ENCODE measurements around the gene GBF1.
A peak's percentile ranks its signal among the peaks of the same experiment; 100 is the strongest.

GBF1 gene

DNA sequence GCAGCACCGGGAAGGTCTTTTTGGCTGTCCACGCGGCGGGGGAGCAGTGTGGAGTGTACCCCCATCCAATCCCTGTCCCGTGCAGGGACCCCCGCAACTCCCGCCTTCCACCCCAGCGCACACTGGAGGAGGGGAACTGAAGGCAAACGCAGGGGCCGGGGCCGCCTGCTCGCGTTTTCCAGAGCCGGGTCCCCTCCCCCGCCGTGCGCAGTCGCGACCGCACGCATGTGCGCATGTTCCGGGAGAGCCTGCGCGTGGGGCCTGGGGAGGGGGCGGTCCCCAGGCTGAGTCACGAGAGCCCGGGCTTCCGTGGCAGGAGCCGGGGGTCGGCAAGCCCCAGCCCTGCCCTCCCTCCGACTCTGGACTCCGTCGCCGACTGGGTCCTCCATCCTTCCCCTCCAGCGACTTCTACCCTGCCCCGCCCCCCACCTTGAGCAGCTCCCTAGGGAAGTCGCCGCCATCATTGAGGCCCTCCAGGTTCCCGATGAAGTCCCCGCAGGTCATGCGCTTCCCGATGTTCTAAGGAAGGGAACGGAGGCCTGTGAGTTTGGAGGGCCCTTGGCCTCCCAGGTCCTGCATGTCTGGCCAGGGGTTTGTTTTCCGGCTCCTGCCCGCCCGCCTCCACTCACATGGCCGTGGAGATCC lies 165.2 kb downstream of the GBF1 start:
- peak; percentile 49 for DNase-seq

DNA sequence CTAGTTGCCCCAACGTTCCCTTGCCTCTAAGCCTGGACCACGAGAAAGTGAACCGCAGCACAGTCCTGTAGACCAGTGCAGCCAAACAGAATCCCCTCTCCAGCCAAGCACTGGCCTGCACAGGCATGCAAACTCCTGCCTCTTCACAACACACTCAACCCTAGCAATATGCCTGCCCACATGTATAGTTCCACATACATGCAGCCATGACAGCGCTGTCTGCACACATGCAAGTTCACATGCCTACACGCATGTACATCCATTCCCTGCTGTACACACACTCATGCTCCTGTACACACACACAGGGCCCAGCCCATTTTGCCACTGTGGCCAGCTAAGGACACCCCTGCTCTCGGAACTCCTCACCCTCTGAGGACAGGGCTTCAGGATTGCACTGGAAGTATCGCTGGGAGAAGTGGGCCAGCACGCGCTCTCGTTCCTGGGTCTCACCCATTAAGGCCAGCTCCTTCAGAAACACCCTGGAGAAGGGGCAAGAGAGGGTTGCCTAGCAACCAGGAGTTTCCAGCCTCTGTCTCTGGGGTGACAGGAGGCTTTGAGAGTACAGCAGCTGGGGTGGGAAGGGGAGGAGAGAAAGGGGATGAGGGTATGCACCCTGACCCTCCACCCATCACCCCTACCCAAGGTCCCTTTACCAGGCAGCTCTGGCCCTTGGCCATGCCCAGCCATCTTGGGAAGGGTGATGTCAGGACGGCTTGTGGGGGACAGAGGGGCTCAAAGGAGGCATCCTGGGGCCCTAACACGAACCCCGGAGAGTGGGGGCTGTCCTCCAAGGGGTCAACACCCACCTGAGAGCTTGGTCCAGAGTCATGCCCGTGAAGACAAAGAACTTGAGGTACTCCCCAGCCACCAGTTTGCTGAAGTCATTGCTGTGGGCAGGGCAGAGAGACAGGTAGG lies 166.3 kb downstream of the GBF1 start:
- DNase-seq = no peak

DNA sequence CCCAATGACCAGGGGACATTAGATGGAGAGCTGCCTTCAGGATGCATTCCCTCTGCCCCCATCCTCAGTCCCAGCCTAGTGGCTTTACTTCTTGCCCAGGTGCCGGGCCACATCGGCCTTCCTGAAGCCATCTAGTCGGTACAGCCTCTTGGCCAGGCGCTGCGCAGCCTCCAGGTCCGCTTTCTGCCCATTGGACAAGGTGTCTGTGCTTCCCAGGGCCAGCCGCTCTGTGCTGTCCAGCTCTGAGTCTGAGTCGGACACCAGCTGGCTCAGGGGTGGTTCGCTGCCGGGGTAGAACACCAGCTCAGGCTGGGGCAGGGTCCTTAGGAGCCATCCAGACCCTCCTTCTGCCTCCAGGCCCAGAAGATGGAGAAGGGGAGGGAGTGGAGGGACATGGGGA lies 167.0 kb downstream of the GBF1 start:
- no peak for DNase-seq

GRCh38 chr10:102413053-102413705 lies 167.8 kb downstream of the GBF1 start:
- DNase-seq = peak; percentile 28

- no peak for DNase-seq
These were observed 168.7 kb downstream of the GBF1 start for GRCh38 chr10:102413806-102414561.

- DNase-seq = no peak
These were observed 169.4 kb downstream of the GBF1 start for GRCh38 chr10:102414749-102415148.

- no peak for DNase-seq
These were observed 171.0 kb downstream of the GBF1 start for GRCh38 chr10:102416283-102416682.

DNA sequence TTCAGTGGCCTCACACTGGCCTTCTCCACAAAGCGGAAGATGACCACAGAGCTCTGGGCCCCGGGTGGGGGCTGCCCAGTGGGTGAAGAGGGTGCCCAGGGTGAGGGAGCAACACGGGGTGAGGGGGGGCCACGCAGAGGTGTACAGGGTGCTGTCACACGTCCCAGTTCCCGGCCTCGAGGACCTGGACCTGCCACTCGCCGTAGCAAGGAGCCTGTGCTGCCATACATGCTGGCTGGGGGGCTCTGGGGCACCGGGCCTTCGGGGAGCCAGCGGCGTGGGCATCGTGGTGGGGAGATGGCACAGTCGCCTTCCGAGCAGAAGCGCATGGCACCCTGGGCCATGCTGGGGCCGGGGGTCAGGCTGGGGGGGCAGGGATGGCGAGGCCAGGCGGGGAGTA lies 171.4 kb downstream of the GBF1 start:
- DNase-seq = no peak

- no peak for DNase-seq
These were observed 173.4 kb downstream of the GBF1 start, which contains the start of gene PSD for GRCh38 chr10:102418622-102419268. TSS of gene PSD (minus strand) at chr10:102418785. CDS start at chr10:102417038, 1,747 bp downstream.

DNA sequence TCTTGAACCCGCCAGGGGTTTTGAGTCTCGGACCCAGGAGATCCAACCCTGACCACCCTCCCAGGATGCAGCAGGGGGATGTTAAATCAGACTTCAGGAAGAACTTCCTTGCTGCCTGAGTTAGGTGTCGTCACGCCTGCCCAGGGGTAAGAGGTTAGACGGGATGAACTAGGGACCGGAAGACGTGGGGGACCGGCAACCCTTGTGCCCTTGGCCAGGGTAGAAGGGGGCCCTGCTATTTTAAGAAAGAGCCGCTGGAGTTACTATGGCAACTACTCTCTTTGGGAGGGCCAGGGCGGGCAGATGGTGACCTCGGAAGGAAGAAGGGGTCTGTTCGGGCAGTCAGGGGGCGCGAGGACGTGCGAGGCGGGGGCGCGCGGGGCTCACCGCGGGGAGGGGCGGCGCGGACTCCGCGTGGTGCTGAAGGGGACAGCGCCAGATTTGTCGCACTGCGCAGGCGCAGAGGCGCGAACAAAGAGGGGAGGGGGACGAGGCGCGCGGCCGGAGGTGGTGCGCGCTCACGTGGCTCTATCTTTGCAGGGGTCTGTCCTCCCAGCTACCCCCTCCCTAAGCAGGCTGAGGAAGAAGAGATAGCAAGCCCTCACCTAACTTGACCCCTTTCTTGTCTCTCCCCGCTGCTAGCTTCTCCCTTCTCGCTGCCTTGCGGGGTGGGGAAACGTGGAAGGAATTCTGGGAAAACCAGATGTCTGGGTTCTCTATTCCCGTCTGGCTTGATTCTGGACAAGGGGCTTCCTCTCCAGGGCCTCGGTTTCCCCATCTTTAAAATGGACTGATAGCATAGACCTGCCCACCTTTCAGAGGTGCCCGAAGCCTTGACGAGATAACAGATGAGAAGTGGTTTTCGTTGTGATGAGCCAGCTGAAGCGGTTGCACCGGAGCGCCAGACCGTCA lies 174.2 kb downstream of the GBF1 start:
- DNase-seq = peak; percentile 58

GRCh38 chr10:102420181-102420713 lies 174.9 kb downstream of the GBF1 start:
- DNase-seq = no peak

GRCh38 chr10:102420714-102421506 lies 175.6 kb downstream of the GBF1 start, which contains the start of gene FBXL15:
TSS of gene FBXL15 (plus strand) at chr10:102420836. CDS start at chr10:102421130, 294 bp downstream.
- peak; percentile 90 for DNase-seq

- DNase-seq = no peak
These were observed 176.1 kb downstream of the GBF1 start for GRCh38 chr10:102421507-102421756.

DNA sequence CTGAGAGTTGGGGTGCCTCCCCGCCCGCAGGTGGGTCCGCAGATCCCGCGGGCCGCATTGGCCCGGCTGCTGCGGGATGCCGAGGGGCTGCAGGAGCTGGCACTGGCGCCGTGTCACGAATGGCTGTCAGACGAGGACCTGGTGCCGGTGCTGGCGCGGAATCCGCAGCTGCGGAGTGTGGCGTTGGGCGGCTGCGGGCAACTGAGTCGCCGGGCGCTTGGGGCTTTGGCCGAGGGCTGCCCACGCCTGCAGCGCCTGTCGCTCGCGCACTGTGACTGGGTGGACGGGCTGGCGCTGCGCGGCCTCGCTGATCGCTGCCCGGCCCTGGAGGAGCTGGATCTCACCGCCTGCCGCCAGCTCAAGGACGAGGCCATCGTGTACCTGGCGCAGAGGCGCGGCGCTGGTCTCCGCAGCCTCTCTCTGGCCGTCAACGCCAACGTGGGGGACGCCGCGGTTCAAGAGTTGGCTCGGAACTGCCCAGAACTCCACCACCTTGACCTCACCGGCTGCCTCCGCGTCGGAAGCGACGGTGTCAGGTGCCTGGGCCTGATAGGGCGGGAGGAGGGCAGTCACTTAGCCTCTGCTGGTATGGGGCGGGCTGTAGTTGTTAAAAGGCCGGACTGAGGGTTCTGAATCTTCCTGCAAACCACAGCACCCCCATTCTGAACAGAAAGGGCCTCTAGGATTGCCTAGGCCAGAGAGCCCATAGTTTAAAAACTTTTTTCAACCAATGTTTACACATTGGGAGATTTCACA lies 176.6 kb downstream of the GBF1 start:
- peak; percentile 35 for DNase-seq

DNA sequence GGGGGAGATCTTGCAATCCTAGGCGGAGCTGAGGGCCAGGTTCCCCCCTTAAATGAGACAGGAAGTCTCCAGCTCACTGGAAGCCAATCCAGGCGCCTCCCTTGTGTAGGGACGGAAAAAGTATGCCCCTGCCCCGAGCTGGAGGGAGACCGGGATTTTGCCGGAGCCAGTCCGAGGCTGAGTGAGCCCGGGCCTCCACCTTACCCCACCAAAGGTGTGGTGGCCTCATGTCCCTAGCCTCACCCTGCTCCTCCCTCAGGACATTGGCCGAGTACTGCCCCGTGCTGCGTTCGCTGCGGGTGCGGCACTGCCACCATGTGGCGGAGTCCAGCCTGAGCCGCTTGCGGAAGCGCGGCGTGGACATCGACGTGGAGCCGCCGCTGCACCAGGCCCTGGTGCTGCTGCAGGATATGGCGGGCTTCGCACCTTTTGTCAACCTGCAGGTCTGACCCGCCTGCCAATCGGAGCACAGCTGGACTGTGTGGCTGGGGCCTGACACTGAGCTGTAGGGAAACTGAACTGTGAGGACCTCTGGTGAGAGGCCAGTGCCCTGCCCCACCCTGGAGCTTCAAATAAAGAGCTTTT lies 177.3 kb downstream of the GBF1 start:
- DNase-seq = peak; percentile 30

DNA sequence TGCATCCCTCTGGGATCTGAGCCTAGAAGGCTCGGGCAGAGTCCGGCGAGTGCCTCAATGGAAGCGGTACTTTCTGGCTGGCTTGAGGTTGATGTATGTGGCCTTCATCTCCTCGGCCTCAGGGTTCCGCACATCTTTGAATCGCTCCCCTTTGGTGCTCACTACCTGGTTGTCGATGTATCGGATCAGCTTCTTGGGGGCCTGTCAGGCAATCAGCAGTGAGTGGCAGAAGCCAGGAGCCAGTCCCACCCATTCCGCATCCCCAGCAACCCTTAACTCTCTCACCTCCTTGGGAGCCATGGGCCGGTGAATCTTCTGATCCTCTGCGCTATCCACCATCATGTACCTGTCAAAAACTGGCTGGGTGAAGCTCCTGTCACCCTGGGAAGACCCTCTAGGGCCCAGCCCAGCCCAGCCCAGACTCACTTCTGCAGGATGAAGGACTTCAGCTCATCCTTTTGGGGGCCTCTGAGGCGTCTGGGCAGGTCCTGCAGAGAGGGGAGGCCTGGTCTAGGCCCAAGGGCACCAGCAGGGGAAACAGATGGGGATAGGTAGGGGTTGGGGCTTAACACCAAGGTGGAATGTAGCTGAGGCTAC lies 178.1 kb downstream of the GBF1 start:
- DNase-seq = no peak

GRCh38 chr10:102424145-102424544 lies 178.8 kb downstream of the GBF1 start:
- DNase-seq = no peak

GRCh38 chr10:102424916-102425315 lies 179.6 kb downstream of the GBF1 start:
- DNase-seq = no peak

DNA sequence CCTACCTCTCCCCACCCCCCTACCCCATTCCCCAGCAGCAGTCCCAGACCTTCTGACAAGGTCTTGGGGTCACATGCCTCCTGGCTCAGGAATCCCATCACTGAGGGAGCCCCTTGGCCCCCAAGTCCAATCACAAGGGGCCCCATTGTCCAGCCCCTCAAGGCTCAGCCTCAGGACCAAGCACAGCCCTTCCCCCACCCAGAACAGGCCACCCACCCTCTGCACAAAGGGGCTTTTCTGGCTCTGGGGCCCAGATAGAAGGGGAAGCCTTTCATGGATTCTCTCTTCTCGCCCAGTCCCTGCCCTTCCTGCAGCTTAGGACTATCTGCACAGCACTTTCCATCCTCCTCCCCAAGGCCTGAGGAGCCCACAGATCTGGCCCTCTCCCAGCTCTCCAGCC lies 180.1 kb downstream of the GBF1 start:
- DNase-seq = no peak
